Endothelial cell of umbilical vein (primary cell): Measurements from ENCODE around the gene MCM3AP.

ENCODE experiments used
- CTCF ChIP-seq, 2 donors: IDR thresholded peaks; 1 replicate in 1 of 2; 2 replicates in 1 of 2; pipeline ENCODE4 v1.5.1; 2011; ENCODE audit warnings: low read length in 2 of 2, mild to moderate bottlenecking in 2 of 2, moderate library complexity in 2 of 2, control low read depth in 1 of 2, inconsistent platforms in 1 of 2, low read depth in 1 of 2; ENCODE audit not compliant: insufficient read depth in 1 of 2; ENCODE audit errors: extremely low read depth in 1 of 2
- GATA2 ChIP-seq: IDR thresholded peaks from 2 replicates; pipeline ENCODE4 v1.7.0; 2011; ENCODE audit warnings: low read depth, mild to moderate bottlenecking, moderate library complexity, mixed read lengths, low read length; ENCODE audit not compliant: insufficient read length, insufficient read depth
- MAX ChIP-seq: IDR thresholded peaks from 2 replicates; pipeline ENCODE4 v1.6.1; 2011; ENCODE audit not compliant: insufficient read depth, insufficient read length

DNA sequence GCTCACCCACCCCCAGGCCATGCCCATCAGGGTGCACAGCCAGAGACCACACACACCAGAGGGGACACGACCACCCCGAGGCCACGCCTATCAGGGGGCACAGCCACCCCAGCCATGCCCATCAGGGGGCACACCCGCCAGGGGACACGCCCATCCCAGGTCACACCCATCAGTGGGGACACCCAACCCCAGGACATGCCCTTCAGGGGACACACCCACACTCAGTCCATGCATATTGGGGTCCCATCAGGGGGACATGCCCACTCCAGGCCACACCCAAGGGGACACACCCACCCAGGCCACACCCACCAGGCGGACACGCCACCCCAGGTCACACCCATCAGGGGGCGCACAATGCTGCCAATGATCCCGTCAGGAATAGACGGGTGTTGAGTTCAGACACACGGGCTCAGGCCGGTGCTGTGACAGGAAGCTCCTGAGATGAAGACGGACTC, 20.7 kb downstream of the MCM3AP start:
- TF ChIP-seq CTCF (IDR thresholded peaks at IDR 0.05; ENCODE audit: extremely low read depth in 1 of 2, insufficient read depth in 1 of 2, low read depth in 1 of 2, low read length in 2 of 2) (no peak), GATA2 (no peak), MAX (no peak)
